AG04450 (cell line): ENCODE results near the gene HEPACAM2. TPM values are rescaled to one million over a fixed set of nuclear protein-coding genes. Genes with fewer than 3 reads are reported as not detected.
A peak's percentile ranks its signal among the peaks of the same experiment; 100 is the strongest.

Experiments
- CTCF ChIA-PET: fragments of 300-600, 350-600 bp; formaldehyde crosslinking; extraction: SDS; loops from one replicate; lab custom pipeline; 2022; ENCODE audit warnings: antibody characterized with exemption, inconsistent platforms; lab: Charles Lee
- POLR2A ChIA-PET: fragments of 350-600 bp; formaldehyde crosslinking; extraction: SDS; loops from one replicate; lab custom pipeline; 2021; ENCODE audit warnings: antibody characterized with exemption, inconsistent platforms; lab: Yijun Ruan, JAX
- DNase-seq: peaks from one replicate; pipeline ENCODE4 v3.0.0-alpha.2; 2011; ENCODE audit warnings: low read depth, low spot score
- H3K27ac ChIP-seq: one replicate; pipeline ENCODE4 v1.5.1; 2012; ENCODE audit warnings: low read depth, low read length, control low read depth
- H3K27me3 ChIP-seq: one replicate; pipeline ENCODE4 v1.6.0; 2012; ENCODE audit warnings: low read length; ENCODE audit not compliant: control insufficient read depth, insufficient read depth
- H3K4me3 ChIP-seq: 2 replicates; pipeline ENCODE4 v1.5.1; 2011; ENCODE audit warnings: mild to moderate bottlenecking, low read depth, low read length, control low read depth
- H3K9me3 ChIP-seq: 2 replicates; pipeline ENCODE4 v1.5.1; 2012; ENCODE audit warnings: low read length; ENCODE audit not compliant: control insufficient read depth, insufficient read depth
- CTCF ChIP-seq: IDR thresholded peaks from 2 replicates; pipeline ENCODE4 v1.5.1; 2011; ENCODE audit warnings: low read depth, low read length, control low read depth, inconsistent platforms
- polyA plus RNA-seq: library from polyadenylated mRNA; depleted of rRNA; stranded (reverse); fragments of >200 nt; gene quantifications from 2 replicates; pipeline ENCODE4 v1.2.3, GENCODE V29; 2011

The HEPACAM2 gene
- polyA plus RNA-seq, 1 experiment: not detected

- TF ChIP-seq CTCF: no peak
- ChIA-PET POLR2A (no interaction called here), CTCF (no interaction called here)
- no peaks in the 10 kb centered on the region for H3K27me3 ChIP-seq
- no peak for DNase-seq
- H3K4me3 ChIP-seq: peak overlapping the region; percentile 11; the same call in 1 of the 2 replicates
- H3K9me3 ChIP-seq: no peaks in the 10 kb centered on the region
- no peak overlapping the region for H3K27ac ChIP-seq
Observed at GRCh38 chr7:93146472-93147141, 79.7 kb downstream of the HEPACAM2 start.

- ChIA-PET CTCF (no interaction called here), POLR2A (no interaction called here)
- Histone ChIP-seq H3K9me3 (no peaks in the 10 kb centered on the region), H3K27me3 (no peaks in the 10 kb centered on the region), H3K4me3 (no peak overlapping the region), H3K27ac (no peak overlapping the region)
- DNase-seq: no peak
- TF ChIP-seq CTCF: no peak
Observed at GRCh38 chr7:93146036-93146435, 80.2 kb downstream of the HEPACAM2 start.

- no peak overlapping the region for H3K4me3 ChIP-seq
- H3K27me3 ChIP-seq: no peaks in the 10 kb centered on the region
- DNase-seq: no peak
- H3K27ac ChIP-seq: no peak overlapping the region
- TF ChIP-seq CTCF: no peak
- POLR2A ChIA-PET: no interaction called here
- CTCF ChIA-PET: interaction anchor here (0.6 kb wide), 1 partner anchor 525 kb away, joined by 3 read pairs; no protein-coding TSS in a partner anchor
- no peaks in the 10 kb centered on the region for H3K9me3 ChIP-seq
Observed at GRCh38 chr7:93145354-93145753, 80.9 kb downstream of the HEPACAM2 start.

- TF ChIP-seq CTCF: no peak
- no peak overlapping the region for H3K27ac ChIP-seq
- CTCF ChIA-PET: no interaction called here
- no peaks in the 10 kb centered on the region for H3K27me3 ChIP-seq
- H3K9me3 ChIP-seq: no peaks in the 10 kb centered on the region
- no peak overlapping the region for H3K4me3 ChIP-seq
- POLR2A ChIA-PET: no interaction called here
- DNase-seq: no peak
Observed at GRCh38 chr7:93142127-93142526, 84.1 kb downstream of the HEPACAM2 start.

- Histone ChIP-seq H3K27me3 (no peaks in the 10 kb centered on the region), H3K9me3 (no peaks in the 10 kb centered on the region), H3K4me3 (no peak overlapping the region), H3K27ac (no peak overlapping the region)
- TF ChIP-seq CTCF: no peak
- DNase-seq: no peak
- POLR2A ChIA-PET: no interaction called here
- CTCF ChIA-PET: no interaction called here
Observed at GRCh38 chr7:93140582-93141191, 85.6 kb downstream of the HEPACAM2 start.
